Heart left ventricle (tissue), 16 donors: ENCODE data around the gene PHACTR1. TPM values are rescaled to one million over a fixed set of nuclear protein-coding genes. Genes with fewer than 3 reads are reported as not detected.

ENCODE experiments used
- ATAC-seq, 4 donors: fragments of 200-7000 bp; cut with Tn5 transposase; one replicate each; pipeline ENCODE4 v1.9.1; 2020 to 2022; ENCODE audit warnings: moderate library complexity in 4 of 4, mild to moderate bottlenecking in 3 of 4, moderate number of reproducible peaks in 1 of 4
- DNase-seq, 5 donors: peaks; one replicate each; pipeline ENCODE4 v3.0.0-alpha.2; 2020
- H3K27ac ChIP-seq, 12 donors: fragments of 200-600 bp; sonication (generic) in 4 of 12; one replicate each; pipeline versions ENCODE4 v1.5.0 to v1.8.0; 2016 to 2022; ENCODE audit warnings: mild to moderate bottlenecking in 2 of 12
- H3K27me3 ChIP-seq, 9 donors: fragments of 200-600 bp; sonication (generic) in 2 of 9; one replicate each; pipeline versions ENCODE4 v1.5.1 to v1.8.0; 2016 to 2022; ENCODE audit warnings: mild to moderate bottlenecking in 3 of 9
- H3K36me3 ChIP-seq, 9 donors: fragments of 200-600 bp; sonication (generic) in 2 of 9; one replicate each; pipeline versions ENCODE4 v1.5.0 to v1.8.0; 2018 to 2022; ENCODE audit warnings: mild to moderate bottlenecking in 2 of 9
- H3K4me1 ChIP-seq, 12 donors: fragments of 200-600 bp; sonication (generic) in 4 of 12; one replicate each; pipeline versions ENCODE4 v1.5.0 to v1.8.0; 2016 to 2022; ENCODE audit warnings: mild to moderate bottlenecking in 3 of 12
- H3K4me3 ChIP-seq, 12 donors: fragments of 200-600 bp; sonication (generic) in 4 of 12; one replicate each; pipeline versions ENCODE4 v1.5.0 to v1.8.0; 2017 to 2022; ENCODE audit warnings: mild to moderate bottlenecking in 9 of 12, moderate library complexity in 4 of 12
- H3K9me3 ChIP-seq, 12 donors: fragments of 200-600 bp; sonication (generic) in 4 of 12; one replicate each; pipeline versions ENCODE4 v1.5.0 to v1.8.0; 2016 to 2022; ENCODE audit warnings: mild to moderate bottlenecking in 1 of 12
- CTCF ChIP-seq, 12 donors: fragments of 200-600 bp; sonication (generic) in 4 of 12; IDR thresholded peaks; one replicate each; pipeline versions ENCODE4 v1.5.0 to v1.8.0; 2018 to 2022; ENCODE audit warnings: antibody characterized with exemption in 12 of 12, mild to moderate bottlenecking in 5 of 12
- POLR2A ChIP-seq, 2 donors: fragments of 450-650 bp; IDR thresholded peaks; one replicate each; pipeline ENCODE4 v1.6.1; 2017; ENCODE audit warnings: antibody characterized with exemption in 2 of 2, mild to moderate bottlenecking in 2 of 2, moderate library complexity in 2 of 2
- WGBS, 4 donors: extraction: QIAGEN DNeasy Blood & Tissue Kit in 2 of 4; methylation state at CpG; one replicate each; pipeline versions ENCODE4 v1.1.5 to v1.1.7; 2013 to 2018; 5-methylcytosine and 5-hydroxymethylcytosine counted together
- intact Hi-C, 10 donors: fragments of 100-400 bp; cut with DNase I; formaldehyde crosslinking; loops; one replicate each; pipeline versions ENCODE4 v1.11.1 to v1.14.2; 2022
- polyA plus RNA-seq, 2 donors: library from polyadenylated mRNA; stranded (reverse); fragments of 200-250 nt; gene quantifications; one replicate each; pipeline ENCODE4 v1.2.3, GENCODE V29; 2013
- total RNA-seq, 9 donors: library from RNA; depleted of rRNA in 2 of 9; stranded (reverse); fragments of >200 nt in 2 of 9; fragmentation: NEBNext Ultra II Directional in 3 of 9; extraction: Animal tissue kit (Norgen Biotek cat#: 25700) in 3 of 9; gene quantifications; one replicate each; pipeline versions ENCODE4 v1.1.0 to v1.2.4, GENCODE V29; 2016 to 2023
- donor health status: ischemic (EF 13 %, LVEDD 7.1; RV severe dilation, severe dysfunction).
- donor health status: healthy with polysubstance abuse.
- donor health status: DM: no; HTN: yes; CAD: no.
- donor health status: DM: no; HTN: no; CAD: no.
- donor health status: ischemic (EF 25% LVEDD 6.9; RV normal size, moderate dysfunction).
- donor health status: ischemic (EF 25% LVEDD 5.7; RV mildly dilated, moderate dysfunction).
- donor health status: healthy.
- donor health status: DM: yes; HTN: yes; CAD: no.
- donor health status: ischemic (EF 35%, LVEDD 5.7; RV mildly dilated, moderate dysfunction).
- donor health status: nonischemic (EF 11% LVEDD 7.7; RV severe dilation, severe dysfunction).
- donor health status: DM: yes; HTN: yes; CAD: no.
- donor health status: PGD.
- donor health status: ischemic (EF 29% LVEDD 5.4; RV normal size, mild dysfunction).
- donor health status: nonischemic (EF 23%, LVEDD 6.1; RV moderate dilation, normal function).

Gene PHACTR1
- total and polyA plus RNA-seq, 11 donors: 21.2 to 238 (median 87.4) TPM

DNA sequence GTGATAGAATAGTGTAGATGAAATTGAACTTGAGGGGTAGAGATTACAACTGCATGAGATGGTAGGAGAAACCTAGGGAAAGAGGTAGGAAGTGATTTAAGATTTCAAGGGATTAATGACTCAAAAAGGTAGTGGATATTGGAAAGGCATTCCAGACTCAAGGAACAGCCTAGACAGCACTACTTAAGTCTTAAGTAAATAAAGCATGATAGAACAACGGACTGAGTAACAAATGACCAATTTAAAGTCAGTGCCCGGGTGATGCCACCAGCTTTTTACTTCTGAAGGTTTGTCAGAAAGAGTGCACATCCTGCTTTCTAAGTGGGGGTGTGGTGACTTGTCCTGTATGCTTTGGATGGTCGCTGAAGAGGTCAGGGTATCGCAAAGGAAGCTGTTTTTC, 81.8 kb downstream of the PHACTR1 start:
- 73 to 82% (median 77%) methylated on average over 4 of the region's 4 CpGs for WGBS, 4 donors

DNA sequence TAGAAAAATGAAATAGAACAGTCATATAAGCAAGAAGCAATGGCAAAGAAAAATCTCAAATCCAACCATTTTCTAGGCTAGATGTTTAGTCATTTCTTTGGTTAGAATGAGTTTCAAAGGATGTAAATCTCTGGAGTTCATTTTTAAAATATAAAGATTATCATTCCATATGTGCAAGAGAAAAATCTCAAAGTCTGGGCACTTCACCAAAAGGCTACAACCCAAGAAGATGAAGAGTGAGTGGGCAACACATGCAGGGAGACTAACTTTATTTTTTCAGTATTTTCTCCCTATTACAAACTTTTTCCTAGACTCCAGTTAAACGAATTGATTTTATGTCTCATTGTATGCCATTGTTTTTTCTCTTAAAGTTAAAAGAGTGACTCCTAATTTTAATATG, 83.6 kb downstream of the PHACTR1 start:
- no peaks in the 10 kb centered on the region for H3K4me1 ChIP-seq
- DNase-seq (no peak), ATAC-seq (no peak)
- intact Hi-C loops: no loop called here
- H3K9me3 ChIP-seq: no peaks in the 10 kb centered on the region
- H3K36me3 ChIP-seq: no peaks in the 10 kb centered on the region
- no peak overlapping the region for H3K27ac ChIP-seq
- H3K27me3 ChIP-seq: peaks cover 0 to 12% (median 0%) of the 10 kb centered on the region in 9 donors
- 42 to 58% (median 51%) methylated on average over 1 of the region's 1 CpG for WGBS, 4 donors
- H3K4me3 ChIP-seq: no peak overlapping the region
- TF ChIP-seq CTCF (IDR thresholded peaks at IDR 0.05) (no peak), POLR2A (IDR thresholded peaks at IDR 0.05) (no peak)

More for the DNA sequence above, 81.8 kb downstream of the PHACTR1 start:
- Histone ChIP-seq H3K36me3 (no peaks in the 10 kb centered on the region), H3K4me1 (no peaks in the 10 kb centered on the region), H3K27me3 (peaks cover 0 to 12% (median 0%) of the 10 kb centered on the region in 9 donors), H3K27ac (no peak overlapping the region), H3K4me3 (no peak overlapping the region), H3K9me3 (no peaks in the 10 kb centered on the region)
- intact Hi-C loops: no loop called here
- ATAC-seq (no peak), DNase-seq (no peak)
- TF ChIP-seq POLR2A (IDR thresholded peaks at IDR 0.05) (no peak), CTCF (IDR thresholded peaks at IDR 0.05) (no peak)

DNA sequence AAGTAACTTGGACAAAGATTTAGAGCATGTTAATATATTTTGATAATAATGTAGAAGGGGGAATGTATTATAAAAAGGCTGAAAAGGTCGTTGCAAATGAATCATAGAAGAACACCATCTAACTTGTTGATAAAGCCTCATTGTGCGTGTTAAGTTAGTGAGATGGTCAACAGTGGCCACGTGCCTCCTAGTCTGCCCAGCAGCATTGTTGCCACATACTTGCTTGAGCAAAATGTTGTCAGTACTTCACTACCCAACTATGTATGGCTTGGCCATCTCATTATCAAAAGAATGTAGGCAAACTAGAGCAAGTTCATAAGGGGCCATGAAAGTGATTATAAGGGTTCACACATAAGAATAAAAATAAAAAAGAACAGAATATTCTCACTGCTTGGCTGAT, 84.6 kb downstream of the PHACTR1 start:
- Histone ChIP-seq H3K4me1 (no peaks in the 10 kb centered on the region), H3K4me3 (no peak overlapping the region), H3K9me3 (no peaks in the 10 kb centered on the region), H3K27ac (no peak overlapping the region), H3K27me3 (peaks cover 0 to 12% (median 0%) of the 10 kb centered on the region in 9 donors), H3K36me3 (no peaks in the 10 kb centered on the region)
- intact Hi-C loops: no loop called here
- 63 to 77% (median 67%) methylated on average over 3 of the region's 3 CpGs for WGBS, 4 donors
- ATAC-seq: no peak
- TF ChIP-seq POLR2A (IDR thresholded peaks at IDR 0.05): no peak
- no peak for TF ChIP-seq CTCF (IDR thresholded peaks at IDR 0.05)
- no peak for DNase-seq

DNA sequence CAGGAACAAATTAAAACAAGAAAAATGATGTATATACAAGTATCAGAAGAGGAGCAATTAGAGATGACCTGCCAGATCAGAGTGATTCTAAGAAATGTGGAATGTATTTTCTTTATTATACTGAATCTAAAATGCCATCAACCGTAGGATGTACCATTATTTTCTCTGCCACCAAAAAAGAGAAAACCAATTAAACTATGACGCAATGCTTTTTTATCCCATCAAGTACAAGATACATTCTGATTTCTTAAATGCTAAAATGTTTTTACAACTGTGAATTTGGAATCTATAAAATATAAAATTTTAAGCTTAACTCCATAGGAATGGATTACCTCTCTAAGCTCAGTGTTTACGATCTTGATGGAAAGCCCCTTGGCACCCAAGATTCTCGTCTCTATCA, 85.9 kb downstream of the PHACTR1 start:
- no peak overlapping the region for H3K4me3 ChIP-seq
- DNase-seq (no peak), ATAC-seq (no peak)
- no peaks in the 10 kb centered on the region for H3K9me3 ChIP-seq
- H3K36me3 ChIP-seq: no peaks in the 10 kb centered on the region
- TF ChIP-seq POLR2A (IDR thresholded peaks at IDR 0.05): no peak
- no peak for TF ChIP-seq CTCF (IDR thresholded peaks at IDR 0.05)
- peaks cover 0 to 13% (median 0%) of the 10 kb centered on the region in 9 donors for H3K27me3 ChIP-seq
- WGBS, 4 donors: 92 to 95% (median 93%) methylated on average over 4 of the region's 4 CpGs
- intact Hi-C loops: no loop called here
- H3K27ac ChIP-seq: no peak overlapping the region
- no peaks in the 10 kb centered on the region for H3K4me1 ChIP-seq
